ENCODE results near the gene PRPH. TPM values are rescaled to one million over a fixed set of nuclear protein-coding genes. Genes with fewer than 3 reads are reported as not detected.
"Not testable (repeated sequence)": the region's sequence is repeated elsewhere in the genome, so short reads cannot be mapped to it uniquely, and the experiment has no call there.

The PRPH gene
- total RNA-seq, 1 donor from 2014 or later, result 1.0 TPM

DNA sequence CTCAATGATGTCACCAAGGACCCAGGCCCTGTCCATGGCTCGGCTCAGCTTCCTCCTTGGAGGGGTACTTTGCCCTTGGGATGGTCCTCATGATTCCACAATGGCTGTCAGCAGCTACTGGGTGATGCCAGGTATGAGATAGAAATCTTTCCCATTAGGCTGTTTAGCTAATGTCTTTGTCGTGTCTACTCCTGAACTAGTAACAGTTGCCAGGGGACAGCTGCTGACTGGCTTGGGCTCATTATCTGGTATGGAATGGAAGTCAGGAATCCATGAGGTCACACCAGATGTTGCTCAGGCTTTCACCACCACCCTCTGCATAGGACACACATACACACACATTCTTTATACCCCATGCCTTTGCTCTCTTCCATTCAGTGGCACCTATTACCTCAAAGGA is 9.2 kb downstream of the PRPH start:
- intact Hi-C loops (cut with DNase I), result no loop called here
- DNase-seq (no peak), ATAC-seq (no peak)
- Histone ChIP-seq H3K27me3 (ENCODE audit: low read depth) (peaks cover 35% of the 10 kb centered on the region), H3K4me3 (no peak overlapping the region), H3K27ac (no peak overlapping the region), H3K9me3 (no peaks in the 10 kb centered on the region), H3K36me3 (no peaks in the 10 kb centered on the region), H3K4me1 (no peaks in the 10 kb centered on the region)
- TF ChIP-seq, protein P1, sequence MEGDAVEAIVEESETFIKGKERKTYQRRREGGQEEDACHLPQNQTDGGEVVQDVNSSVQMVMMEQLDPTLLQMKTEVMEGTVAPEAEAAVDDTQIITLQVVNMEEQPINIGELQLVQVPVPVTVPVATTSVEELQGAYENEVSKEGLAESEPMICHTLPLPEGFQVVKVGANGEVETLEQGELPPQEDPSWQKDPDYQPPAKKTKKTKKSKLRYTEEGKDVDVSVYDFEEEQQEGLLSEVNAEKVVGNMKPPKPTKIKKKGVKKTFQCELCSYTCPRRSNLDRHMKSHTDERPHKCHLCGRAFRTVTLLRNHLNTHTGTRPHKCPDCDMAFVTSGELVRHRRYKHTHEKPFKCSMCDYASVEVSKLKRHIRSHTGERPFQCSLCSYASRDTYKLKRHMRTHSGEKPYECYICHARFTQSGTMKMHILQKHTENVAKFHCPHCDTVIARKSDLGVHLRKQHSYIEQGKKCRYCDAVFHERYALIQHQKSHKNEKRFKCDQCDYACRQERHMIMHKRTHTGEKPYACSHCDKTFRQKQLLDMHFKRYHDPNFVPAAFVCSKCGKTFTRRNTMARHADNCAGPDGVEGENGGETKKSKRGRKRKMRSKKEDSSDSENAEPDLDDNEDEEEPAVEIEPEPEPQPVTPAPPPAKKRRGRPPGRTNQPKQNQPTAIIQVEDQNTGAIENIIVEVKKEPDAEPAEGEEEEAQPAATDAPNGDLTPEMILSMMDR (IDR thresholded peaks at IDR 0.05), result no peak

DNA sequence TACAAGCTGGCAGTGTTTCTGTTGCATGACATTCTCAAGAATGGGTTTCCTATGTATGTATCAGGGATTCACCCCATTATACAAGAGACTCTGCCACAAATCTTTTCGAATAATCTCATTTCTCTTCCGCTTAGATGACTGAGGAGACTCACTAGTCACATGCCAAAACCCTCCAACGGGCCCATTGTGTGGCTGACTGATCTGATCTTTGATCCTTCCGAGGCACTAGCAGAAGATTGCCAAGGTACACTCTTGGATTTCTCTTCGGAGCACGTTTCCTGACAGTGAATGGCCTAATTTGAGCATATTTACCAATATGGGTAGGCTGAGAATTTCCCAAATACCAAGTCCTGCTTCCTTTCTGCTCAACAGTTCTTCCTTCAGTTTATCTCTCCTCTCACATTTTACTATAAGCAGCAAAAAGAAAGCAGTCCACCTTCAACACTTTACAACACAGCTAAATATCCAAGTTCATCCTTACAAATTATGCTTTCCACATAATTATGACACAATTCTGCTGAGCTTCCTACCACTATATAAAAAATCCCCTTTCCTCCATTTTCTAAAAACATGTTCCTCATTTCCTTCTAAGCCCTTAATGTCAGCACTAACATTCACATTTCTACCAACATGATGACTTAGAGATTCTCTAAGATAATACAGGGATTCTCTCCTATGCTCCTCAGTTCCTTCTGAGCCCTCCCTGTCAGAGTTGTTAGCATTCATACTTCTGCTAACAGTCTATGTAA is 11.0 kb downstream of the PRPH start:
- Histone ChIP-seq H3K36me3 (no peaks in the 10 kb centered on the region), H3K27me3 (ENCODE audit: low read depth) (peaks cover 25% of the 10 kb centered on the region), H3K9me3 (no peaks in the 10 kb centered on the region), H3K4me1 (no peaks in the 10 kb centered on the region), H3K27ac (no peak overlapping the region), H3K4me3 (no peak overlapping the region)
- DNase-seq (no peak), ATAC-seq (no peak)
- TF ChIP-seq, protein P1 (IDR thresholded peaks at IDR 0.05), result no peak
- intact Hi-C loops (cut with DNase I), result no loop called here

DNA sequence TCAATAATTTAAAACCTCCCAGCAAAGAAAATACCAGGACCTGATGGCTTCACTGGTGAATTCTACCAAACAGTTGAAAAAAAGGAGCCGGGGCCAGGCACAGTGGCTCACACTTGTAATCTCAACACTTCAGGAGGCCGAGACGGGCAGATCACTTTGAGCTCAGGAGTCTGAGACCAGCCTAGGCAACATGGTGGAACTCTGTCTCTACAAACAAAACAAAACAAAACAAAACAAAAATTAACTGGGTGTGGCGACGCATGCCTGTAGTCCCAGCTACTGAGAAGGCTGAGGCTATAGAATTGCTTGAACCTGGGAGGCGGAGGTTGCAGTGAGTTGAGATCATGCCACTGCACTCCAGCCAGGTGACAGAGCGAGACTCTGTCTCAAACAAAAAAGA is 14.4 kb downstream of the PRPH start:
- intact Hi-C loops (cut with DNase I), result no loop called here
- ATAC-seq (no peak), DNase-seq (no peak)
- H3K27me3 ChIP-seq (ENCODE audit: low read depth), result peaks cover 20% of the 10 kb centered on the region
- no peaks in the 10 kb centered on the region for H3K4me1 ChIP-seq
- no peak overlapping the region for H3K27ac ChIP-seq
- TF ChIP-seq, protein P1 (IDR thresholded peaks at IDR 0.05), result no peak
- no peaks in the 10 kb centered on the region for H3K9me3 ChIP-seq
- H3K4me3 ChIP-seq, result no peak overlapping the region
- H3K36me3 ChIP-seq, result no peaks in the 10 kb centered on the region

DNA sequence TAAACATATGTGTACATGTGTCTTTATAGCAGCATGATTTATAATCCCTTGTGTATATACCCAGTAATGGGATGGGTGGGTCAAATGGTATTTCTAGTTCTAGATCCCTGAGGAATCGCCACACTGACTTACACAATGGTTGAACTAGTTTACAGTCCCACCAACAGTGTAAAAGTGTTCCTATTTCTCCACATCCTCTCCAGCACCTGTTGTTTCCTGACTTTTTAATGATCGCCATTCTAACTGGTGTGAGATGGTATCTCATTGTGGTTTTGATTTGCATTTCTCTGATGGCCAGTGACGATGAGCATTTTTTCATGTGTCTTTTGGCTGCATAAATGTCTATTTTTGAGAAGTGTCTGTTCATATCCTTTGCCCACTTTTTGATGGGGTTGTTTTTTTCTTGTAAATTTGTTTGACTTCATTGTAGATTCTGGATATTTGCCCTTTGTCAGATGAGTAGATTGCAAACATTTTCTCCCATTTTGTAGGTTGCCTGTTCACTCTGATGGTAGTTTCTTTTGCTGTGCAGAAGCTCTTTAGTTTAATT is 15.6 kb downstream of the PRPH start:
- ATAC-seq; H3K4me1 ChIP-seq; intact Hi-C loops (cut with DNase I): not testable (repeated sequence)

DNA sequence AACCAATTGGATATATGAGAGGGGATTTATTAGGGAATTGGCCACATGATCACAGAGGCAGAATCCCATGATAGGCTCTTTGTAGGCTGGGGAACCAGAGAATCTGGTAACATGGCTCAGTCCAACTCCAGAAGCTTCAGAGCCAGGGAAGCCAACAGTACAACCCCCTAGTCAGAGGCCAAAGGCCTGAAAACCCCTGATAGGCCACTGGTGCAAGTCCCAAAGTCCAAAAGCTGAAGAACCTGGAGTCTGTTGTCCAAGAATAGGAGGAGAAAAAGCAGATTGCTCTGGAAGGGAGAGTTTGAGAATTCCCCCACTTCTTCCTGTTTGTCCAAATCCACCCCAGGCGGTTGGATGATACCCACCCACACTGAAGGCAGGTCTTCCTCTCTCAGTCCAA is 19.9 kb downstream of the PRPH start:
- H3K4me1 ChIP-seq, result no peaks in the 10 kb centered on the region
- peaks cover 6% of the 10 kb centered on the region for H3K27me3 ChIP-seq (ENCODE audit: low read depth)
- no peak overlapping the region for H3K27ac ChIP-seq
- H3K36me3 ChIP-seq, result no peaks in the 10 kb centered on the region
- TF ChIP-seq, protein P1 (IDR thresholded peaks at IDR 0.05), result no peak
- intact Hi-C loops (cut with DNase I), result no loop called here
- DNase-seq, result no peak
- ATAC-seq, result no peak
- no peak overlapping the region for H3K4me3 ChIP-seq
- H3K9me3 ChIP-seq, result no peaks in the 10 kb centered on the region

More for the DNA sequence above, 15.6 kb downstream of the PRPH start:
- not testable (repeated sequence) for H3K36me3 ChIP-seq, H3K4me3 ChIP-seq, H3K9me3 ChIP-seq, H3K27ac ChIP-seq, DNase-seq
- H3K27me3 ChIP-seq (ENCODE audit: low read depth), result peaks cover 16% of the 10 kb centered on the region

DNA sequence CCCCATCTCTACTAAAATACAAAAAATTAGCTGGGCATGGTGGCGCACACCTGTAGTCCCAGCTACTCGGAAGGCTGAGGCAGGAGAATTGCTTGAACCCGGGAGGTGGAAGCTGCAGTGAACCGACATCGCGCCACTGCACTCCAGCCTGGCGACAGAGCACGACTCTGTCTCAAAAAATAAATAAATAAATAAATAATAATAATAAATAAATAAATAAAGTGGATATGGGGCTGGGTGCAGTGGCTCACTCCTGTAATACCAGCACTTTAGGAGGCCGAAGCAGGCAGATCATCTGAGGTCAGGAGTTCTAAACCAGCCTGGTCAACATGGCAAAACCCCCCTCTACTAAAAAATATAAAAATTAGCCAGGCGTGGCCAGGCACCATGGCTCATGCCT is 22.2 kb downstream of the PRPH start:
- H3K27ac ChIP-seq; H3K27me3 ChIP-seq (ENCODE audit: low read depth); H3K9me3 ChIP-seq; DNase-seq; H3K36me3 ChIP-seq; H3K4me3 ChIP-seq; H3K4me1 ChIP-seq; intact Hi-C loops (cut with DNase I); ATAC-seq: not testable (repeated sequence)

DNA sequence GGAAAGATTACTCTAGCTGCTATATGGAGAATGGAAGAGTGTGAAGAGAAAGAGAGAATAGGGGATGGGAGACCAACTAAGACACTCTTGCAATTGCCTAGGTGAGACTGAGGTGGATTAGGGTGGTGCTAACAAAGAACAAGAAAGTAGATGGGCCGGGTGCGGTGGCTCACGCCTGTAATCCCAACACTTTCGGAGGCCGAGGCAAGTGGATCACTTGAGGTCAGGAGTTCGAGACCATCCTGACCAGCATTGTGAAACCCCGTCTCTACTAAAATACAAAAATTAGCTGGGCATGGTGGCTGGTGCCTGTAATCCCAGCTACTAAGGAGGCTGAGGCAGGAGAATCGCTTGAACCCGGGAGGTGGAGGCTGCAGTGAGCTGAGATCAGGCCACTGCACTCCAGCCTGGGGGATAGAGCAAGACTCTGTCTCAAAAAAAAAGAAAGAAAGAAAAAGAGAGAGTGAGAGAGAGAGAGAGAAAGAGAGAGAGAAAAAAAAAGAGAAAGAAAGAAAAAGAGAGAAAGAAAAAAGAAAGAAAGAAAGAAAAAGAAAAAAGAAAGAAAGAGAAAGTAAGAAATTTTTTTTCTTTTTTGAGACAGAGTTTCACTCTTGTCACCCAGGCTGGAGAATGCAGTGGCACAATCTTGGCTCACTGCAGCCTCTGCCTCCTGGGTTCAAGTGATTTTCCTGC is 25.6 kb downstream of the PRPH start:
- H3K9me3 ChIP-seq; H3K27me3 ChIP-seq (ENCODE audit: low read depth); ATAC-seq; H3K4me3 ChIP-seq; DNase-seq; H3K27ac ChIP-seq; H3K36me3 ChIP-seq; intact Hi-C loops (cut with DNase I): not testable (repeated sequence)
- H3K4me1 ChIP-seq, result peaks cover 16% of the 10 kb centered on the region
